HEK293 (cell line): Measurements from ENCODE around the gene OR1D5.

ENCODE experiments used
- INSM2 ChIP-seq: fragments of 450-650 bp; formaldehyde crosslinking; IDR thresholded peaks from 2 replicates; pipeline ENCODE4 v1.5.1; 2016; ENCODE audit warnings: missing biosample characterization, missing genetic modification characterization
- KLF10 ChIP-seq: fragments of 450-650 bp; IDR thresholded peaks from 2 replicates; pipeline ENCODE4 v1.5.1; 2018; ENCODE audit warnings: missing biosample characterization, mild to moderate bottlenecking, missing genetic modification characterization
- PRDM2 ChIP-seq: fragments of 450-650 bp; formaldehyde crosslinking; IDR thresholded peaks from 2 replicates; pipeline ENCODE4 v1.5.1; 2016; ENCODE audit warnings: missing biosample characterization, missing genetic modification characterization, borderline replicate concordance
- SP2 ChIP-seq: fragments of 450-650 bp; formaldehyde crosslinking; IDR thresholded peaks from 2 replicates; pipeline ENCODE4 v1.5.1; 2016; ENCODE audit warnings: missing biosample characterization, missing genetic modification characterization
- TRIM28 ChIP-seq: IDR thresholded peaks from 2 replicates; pipeline ENCODE4 v1.6.1; 2011; ENCODE audit warnings: low read length, control low read depth, borderline replicate concordance
- ZBTB49 ChIP-seq: fragments of 450-650 bp; formaldehyde crosslinking; IDR thresholded peaks from 2 replicates; pipeline ENCODE4 v1.5.1; 2016; ENCODE audit warnings: missing biosample characterization, missing genetic modification characterization, low read depth
- ZEB2 ChIP-seq: fragments of 450-650 bp; formaldehyde crosslinking; IDR thresholded peaks from 2 replicates; pipeline ENCODE4 v1.5.1; 2016; ENCODE audit warnings: missing biosample characterization, missing genetic modification characterization
- ZFP3 ChIP-seq: fragments of 450-650 bp; formaldehyde crosslinking; IDR thresholded peaks from 2 replicates; pipeline ENCODE4 v1.5.1; 2016; ENCODE audit warnings: low read depth, missing biosample characterization, missing genetic modification characterization
- ZNF18 ChIP-seq: fragments of 450-650 bp; formaldehyde crosslinking; IDR thresholded peaks from 2 replicates; pipeline ENCODE4 v1.5.1; 2016; ENCODE audit warnings: missing biosample characterization, missing genetic modification characterization
- ZSCAN23 ChIP-seq: fragments of 450-650 bp; formaldehyde crosslinking; IDR thresholded peaks from 2 replicates; pipeline ENCODE4 v1.5.1; 2016; ENCODE audit warnings: missing biosample characterization, missing genetic modification characterization
- TF ChIP-seq, protein P1 (sequence below): fragments of 450-650 bp; formaldehyde crosslinking; IDR thresholded peaks from 2 replicates; pipeline ENCODE4 v1.5.1; 2016; ENCODE audit warnings: missing biosample characterization, missing genetic modification characterization, borderline replicate concordance

Gene OR1D5

DNA sequence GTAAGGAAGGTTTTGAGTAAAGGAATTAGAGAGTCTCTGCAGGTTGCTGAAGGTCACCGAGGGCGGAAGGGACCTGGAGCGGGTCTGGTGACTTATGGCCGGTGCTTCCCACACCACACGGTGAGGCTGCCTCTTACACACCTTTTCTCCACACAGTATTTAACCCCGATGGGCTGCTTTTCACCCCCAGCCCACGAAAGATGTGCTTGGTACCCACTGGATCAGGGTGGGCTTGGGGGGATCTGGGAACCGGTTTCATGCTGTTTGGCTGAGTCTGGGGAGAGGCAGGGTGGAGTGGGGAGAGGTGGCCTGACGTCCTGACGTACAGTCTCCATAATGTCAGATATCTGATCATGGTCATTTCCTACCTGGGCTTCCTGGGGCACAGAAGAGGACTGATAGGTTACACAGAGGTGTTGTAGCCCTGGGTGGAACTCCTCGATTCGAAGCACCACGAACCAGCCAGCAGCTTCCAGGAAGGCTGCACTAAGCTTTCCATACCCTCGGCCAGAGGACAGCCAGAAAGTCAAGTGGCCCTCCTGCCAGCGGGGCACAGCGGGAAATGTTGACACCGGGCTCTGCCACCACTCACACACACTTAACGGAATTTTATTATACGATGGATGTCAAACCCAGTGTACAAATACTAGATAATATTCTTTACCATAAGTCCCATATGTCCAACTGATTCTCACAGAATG, 34.0 kb downstream of the OR1D5 start (continued):
- TF ChIP-seq PRDM2 (tag by site-specific recombination) (no peak), KLF10 (tag by site-specific recombination) (no peak), TRIM28 (no peak), ZFP3 (no peak), SP2 (tag by site-specific recombination) (no peak), INSM2 (tag by site-specific recombination) (no peak), ZSCAN23 (tag by site-specific recombination) (no peak), ZNF18 (no peak), ZEB2 (tag by site-specific recombination) (no peak), ZBTB49 (no peak)
- TF ChIP-seq, protein P1, sequence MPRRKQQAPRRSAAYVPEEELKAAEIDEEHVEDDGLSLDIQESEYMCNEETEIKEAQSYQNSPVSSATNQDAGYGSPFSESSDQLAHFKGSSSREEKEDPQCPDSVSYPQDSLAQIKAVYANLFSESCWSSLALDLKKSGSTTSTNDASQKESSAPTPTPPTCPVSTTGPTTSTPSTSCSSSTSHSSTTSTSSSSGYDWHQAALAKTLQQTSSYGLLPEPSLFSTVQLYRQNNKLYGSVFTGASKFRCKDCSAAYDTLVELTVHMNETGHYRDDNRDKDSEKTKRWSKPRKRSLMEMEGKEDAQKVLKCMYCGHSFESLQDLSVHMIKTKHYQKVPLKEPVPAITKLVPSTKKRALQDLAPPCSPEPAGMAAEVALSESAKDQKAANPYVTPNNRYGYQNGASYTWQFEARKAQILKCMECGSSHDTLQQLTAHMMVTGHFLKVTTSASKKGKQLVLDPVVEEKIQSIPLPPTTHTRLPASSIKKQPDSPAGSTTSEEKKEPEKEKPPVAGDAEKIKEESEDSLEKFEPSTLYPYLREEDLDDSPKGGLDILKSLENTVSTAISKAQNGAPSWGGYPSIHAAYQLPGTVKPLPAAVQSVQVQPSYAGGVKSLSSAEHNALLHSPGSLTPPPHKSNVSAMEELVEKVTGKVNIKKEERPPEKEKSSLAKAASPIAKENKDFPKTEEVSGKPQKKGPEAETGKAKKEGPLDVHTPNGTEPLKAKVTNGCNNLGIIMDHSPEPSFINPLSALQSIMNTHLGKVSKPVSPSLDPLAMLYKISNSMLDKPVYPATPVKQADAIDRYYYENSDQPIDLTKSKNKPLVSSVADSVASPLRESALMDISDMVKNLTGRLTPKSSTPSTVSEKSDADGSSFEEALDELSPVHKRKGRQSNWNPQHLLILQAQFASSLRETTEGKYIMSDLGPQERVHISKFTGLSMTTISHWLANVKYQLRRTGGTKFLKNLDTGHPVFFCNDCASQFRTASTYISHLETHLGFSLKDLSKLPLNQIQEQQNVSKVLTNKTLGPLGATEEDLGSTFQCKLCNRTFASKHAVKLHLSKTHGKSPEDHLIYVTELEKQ (tag by site-specific recombination) = no peak
